ENCODE measurements around the gene NPIPA8. TPM values are rescaled to one million over a fixed set of nuclear protein-coding genes. Genes with fewer than 3 reads are reported as not detected.
"Not testable (repeated sequence)": the region's sequence is repeated elsewhere in the genome, so short reads cannot be mapped to it uniquely, and the experiment has no call there.

NPIPA8 gene
- total RNA-seq, 1 experiment from 2014 or later, result 0.81 TPM

DNA sequence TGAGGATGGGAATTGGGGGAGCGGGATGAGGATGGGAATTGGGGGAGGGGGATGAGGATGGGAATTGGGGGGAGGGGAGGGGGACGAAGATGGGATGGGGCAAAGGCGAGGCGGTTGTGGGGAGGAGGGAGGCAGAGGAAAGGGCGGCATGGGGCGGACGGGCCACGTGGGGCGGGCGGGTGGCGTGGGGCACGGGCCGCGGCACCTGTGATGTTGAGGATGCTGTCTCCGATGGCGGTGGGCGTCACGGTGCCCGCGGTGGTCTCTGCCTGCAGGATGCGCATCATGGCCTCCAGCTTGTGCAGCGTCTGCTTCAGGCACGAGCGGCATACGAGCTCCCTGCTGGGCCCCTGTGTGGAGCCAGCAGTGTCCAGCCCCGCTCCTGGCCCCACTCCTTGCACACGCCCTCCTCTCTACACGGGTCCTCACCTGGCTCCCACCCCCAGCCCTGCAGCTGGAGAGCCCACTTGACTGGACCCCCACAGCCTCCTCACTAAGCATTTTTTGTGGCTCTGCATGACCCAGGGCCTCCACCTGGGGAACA lies 5.0 kb upstream of the NPIPA8 start:
- CTCF ChIA-PET; H3K79me2 ChIP-seq (ENCODE audit: insufficient read depth, low read length); RAD21 ChIA-PET (ENCODE audit: low non-redundant PET in 1 of 2, low total read pairs in 2 of 2, uncharacterized antibody in 2 of 2, unreplicated experiment in 2 of 2); intact Hi-C loops (cut with micrococcal nuclease); H3K9me3 ChIP-seq (ENCODE audit: control insufficient read depth in 1 of 2, insufficient read depth in 1 of 2, low read depth in 1 of 2, low read length in 2 of 2); BruUV-seq (replicated peaks); POLR2A ChIA-PET; H3K36me3 ChIP-seq (ENCODE audit: control insufficient read depth in 1 of 2, insufficient read depth in 2 of 2, low read length in 2 of 2); H3K9me2 ChIP-seq (ENCODE audit: insufficient read depth); H3K9ac ChIP-seq (ENCODE audit: low read length); H3K4me1 ChIP-seq (ENCODE audit: control insufficient read depth in 1 of 2, insufficient read depth in 2 of 2, low read length in 2 of 2); DNase-seq (ENCODE audit: low read depth, low spot score); H3K4me2 ChIP-seq (ENCODE audit: low read length); H3K27me3 ChIP-seq (ENCODE audit: insufficient read depth, low read length); H3K4me3 ChIP-seq (replicated peaks in 1 of 2; ENCODE audit: low read depth in 1 of 2, low read length in 2 of 2); H4K20me1 ChIP-seq (ENCODE audit: insufficient read depth); H3K27ac ChIP-seq (ENCODE audit: low read depth, low read length); H2AFZ ChIP-seq (ENCODE audit: low read depth, low read length, poor library complexity, severe bottlenecking): not testable (repeated sequence)
- peak; percentile 54; the same call in 1 of the 2 replicates for ATAC-seq

DNA sequence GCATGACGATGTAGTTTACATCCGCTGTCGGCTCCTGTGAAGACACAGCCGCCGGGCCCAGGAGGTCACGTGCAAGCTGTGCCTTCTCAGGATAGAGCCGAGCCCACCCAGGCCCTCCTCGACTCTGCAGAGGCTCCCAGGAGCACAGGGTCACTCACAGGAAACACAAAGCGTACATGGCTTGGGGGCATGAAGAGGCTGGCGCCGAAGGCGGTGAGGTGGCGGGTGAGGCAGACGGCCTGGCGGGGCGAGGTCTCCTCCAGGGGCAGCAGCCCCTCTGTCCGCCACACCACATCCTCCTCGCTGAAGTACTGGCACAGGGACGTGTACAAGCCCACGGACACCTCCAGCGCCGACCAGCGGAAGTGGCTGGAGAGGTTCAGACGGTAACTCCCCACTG lies 2.7 kb upstream of the NPIPA8 start:
- H3K27ac ChIP-seq (ENCODE audit: low read depth, low read length); H3K4me3 ChIP-seq (replicated peaks in 1 of 2; ENCODE audit: low read depth in 1 of 2, low read length in 2 of 2); H3K9me2 ChIP-seq (ENCODE audit: insufficient read depth); BruUV-seq (replicated peaks); ATAC-seq; H3K27me3 ChIP-seq (ENCODE audit: insufficient read depth, low read length); H3K4me1 ChIP-seq (ENCODE audit: control insufficient read depth in 1 of 2, insufficient read depth in 2 of 2, low read length in 2 of 2); DNase-seq (ENCODE audit: low read depth, low spot score); H2AFZ ChIP-seq (ENCODE audit: low read depth, low read length, poor library complexity, severe bottlenecking); H3K9me3 ChIP-seq (ENCODE audit: control insufficient read depth in 1 of 2, insufficient read depth in 1 of 2, low read depth in 1 of 2, low read length in 2 of 2); H4K20me1 ChIP-seq (ENCODE audit: insufficient read depth); H3K9ac ChIP-seq (ENCODE audit: low read length); intact Hi-C loops (cut with micrococcal nuclease); H3K36me3 ChIP-seq (ENCODE audit: control insufficient read depth in 1 of 2, insufficient read depth in 2 of 2, low read length in 2 of 2); H3K79me2 ChIP-seq (ENCODE audit: insufficient read depth, low read length); RAD21 ChIA-PET (ENCODE audit: low non-redundant PET in 1 of 2, low total read pairs in 2 of 2, uncharacterized antibody in 2 of 2, unreplicated experiment in 2 of 2); CTCF ChIA-PET; POLR2A ChIA-PET; H3K4me2 ChIP-seq (ENCODE audit: low read length): not testable (repeated sequence)

GRCh38 chr16:18311811-18312210 lies 24.7 kb downstream of the NPIPA8 start:
- ATAC-seq; H2AFZ ChIP-seq (ENCODE audit: low read depth, low read length, poor library complexity, severe bottlenecking); H4K20me1 ChIP-seq (ENCODE audit: insufficient read depth); POLR2A ChIA-PET; H3K4me2 ChIP-seq (ENCODE audit: low read length); H3K27me3 ChIP-seq (ENCODE audit: insufficient read depth, low read length); H3K4me3 ChIP-seq (replicated peaks in 1 of 2; ENCODE audit: low read depth in 1 of 2, low read length in 2 of 2); H3K9me3 ChIP-seq (ENCODE audit: control insufficient read depth in 1 of 2, insufficient read depth in 1 of 2, low read depth in 1 of 2, low read length in 2 of 2); H3K79me2 ChIP-seq (ENCODE audit: insufficient read depth, low read length); H3K36me3 ChIP-seq (ENCODE audit: control insufficient read depth in 1 of 2, insufficient read depth in 2 of 2, low read length in 2 of 2); H3K9me2 ChIP-seq (ENCODE audit: insufficient read depth); DNase-seq (ENCODE audit: low read depth, low spot score); intact Hi-C loops (cut with micrococcal nuclease); RAD21 ChIA-PET (ENCODE audit: low non-redundant PET in 1 of 2, low total read pairs in 2 of 2, uncharacterized antibody in 2 of 2, unreplicated experiment in 2 of 2); H3K9ac ChIP-seq (ENCODE audit: low read length); BruUV-seq (replicated peaks); CTCF ChIA-PET; H3K4me1 ChIP-seq (ENCODE audit: control insufficient read depth in 1 of 2, insufficient read depth in 2 of 2, low read length in 2 of 2); H3K27ac ChIP-seq (ENCODE audit: low read depth, low read length): not testable (repeated sequence)

DNA sequence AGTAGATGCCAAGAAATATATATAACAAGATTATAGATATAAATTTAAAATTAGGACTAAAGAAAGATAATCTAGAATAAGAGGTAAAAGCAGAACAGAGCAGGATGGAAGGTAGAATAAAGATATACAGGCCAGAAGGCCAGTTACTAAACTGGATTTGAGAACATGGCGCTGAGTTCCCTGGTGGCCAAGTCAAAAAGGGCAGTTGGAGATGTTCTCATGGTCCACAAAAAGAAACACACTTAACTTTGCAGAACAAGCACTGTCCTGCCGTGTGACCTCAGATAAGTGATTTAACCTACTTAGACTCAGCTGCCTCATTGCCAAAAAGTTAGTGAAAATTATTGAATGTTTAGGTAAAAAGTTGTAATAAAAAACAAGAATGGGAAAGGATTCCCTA lies 27.4 kb downstream of the NPIPA8 start:
- BruUV-seq (replicated peaks); H3K4me3 ChIP-seq (replicated peaks in 1 of 2; ENCODE audit: low read depth in 1 of 2, low read length in 2 of 2); intact Hi-C loops (cut with micrococcal nuclease); H3K9ac ChIP-seq (ENCODE audit: low read length); DNase-seq (ENCODE audit: low read depth, low spot score); H3K36me3 ChIP-seq (ENCODE audit: control insufficient read depth in 1 of 2, insufficient read depth in 2 of 2, low read length in 2 of 2); H4K20me1 ChIP-seq (ENCODE audit: insufficient read depth); CTCF ChIA-PET; POLR2A ChIA-PET; H3K27ac ChIP-seq (ENCODE audit: low read depth, low read length); H2AFZ ChIP-seq (ENCODE audit: low read depth, low read length, poor library complexity, severe bottlenecking); H3K79me2 ChIP-seq (ENCODE audit: insufficient read depth, low read length); RAD21 ChIA-PET (ENCODE audit: low non-redundant PET in 1 of 2, low total read pairs in 2 of 2, uncharacterized antibody in 2 of 2, unreplicated experiment in 2 of 2); H3K27me3 ChIP-seq (ENCODE audit: insufficient read depth, low read length); H3K9me3 ChIP-seq (ENCODE audit: control insufficient read depth in 1 of 2, insufficient read depth in 1 of 2, low read depth in 1 of 2, low read length in 2 of 2); H3K4me2 ChIP-seq (ENCODE audit: low read length); H3K4me1 ChIP-seq (ENCODE audit: control insufficient read depth in 1 of 2, insufficient read depth in 2 of 2, low read length in 2 of 2); H3K9me2 ChIP-seq (ENCODE audit: insufficient read depth): not testable (repeated sequence)
- ATAC-seq, result peak; percentile 63; the same call in 1 of the 2 replicates

DNA sequence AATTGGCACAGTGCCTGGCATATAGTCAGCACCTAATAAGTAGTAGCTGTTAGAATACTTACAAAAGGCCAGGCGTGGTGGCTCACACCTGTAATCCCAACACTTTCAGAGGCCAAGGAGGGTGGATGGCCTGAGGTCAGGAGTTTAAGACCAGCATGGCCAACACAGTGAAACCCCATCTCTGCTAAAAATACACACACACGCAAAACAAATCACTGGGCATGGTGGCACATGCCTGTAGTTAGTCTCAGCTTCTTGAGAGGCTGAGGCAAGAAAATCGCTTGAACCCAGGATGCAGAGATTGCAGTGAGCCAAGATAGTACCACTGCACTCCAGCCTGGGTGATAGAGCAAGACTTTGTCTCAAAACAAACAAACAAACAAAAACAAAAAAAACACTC lies 29.3 kb downstream of the NPIPA8 start:
- H4K20me1 ChIP-seq (ENCODE audit: insufficient read depth); POLR2A ChIA-PET; H3K4me3 ChIP-seq (replicated peaks in 1 of 2; ENCODE audit: low read depth in 1 of 2, low read length in 2 of 2); H3K79me2 ChIP-seq (ENCODE audit: insufficient read depth, low read length); H3K36me3 ChIP-seq (ENCODE audit: control insufficient read depth in 1 of 2, insufficient read depth in 2 of 2, low read length in 2 of 2); intact Hi-C loops (cut with micrococcal nuclease); H3K27me3 ChIP-seq (ENCODE audit: insufficient read depth, low read length); H3K4me1 ChIP-seq (ENCODE audit: control insufficient read depth in 1 of 2, insufficient read depth in 2 of 2, low read length in 2 of 2); H3K4me2 ChIP-seq (ENCODE audit: low read length); H3K9me2 ChIP-seq (ENCODE audit: insufficient read depth); H3K9me3 ChIP-seq (ENCODE audit: control insufficient read depth in 1 of 2, insufficient read depth in 1 of 2, low read depth in 1 of 2, low read length in 2 of 2); CTCF ChIA-PET; H3K9ac ChIP-seq (ENCODE audit: low read length); RAD21 ChIA-PET (ENCODE audit: low non-redundant PET in 1 of 2, low total read pairs in 2 of 2, uncharacterized antibody in 2 of 2, unreplicated experiment in 2 of 2); ATAC-seq; H3K27ac ChIP-seq (ENCODE audit: low read depth, low read length); BruUV-seq (replicated peaks); DNase-seq (ENCODE audit: low read depth, low spot score); H2AFZ ChIP-seq (ENCODE audit: low read depth, low read length, poor library complexity, severe bottlenecking): not testable (repeated sequence)
